GM19372 (cell line): ENCODE results near the gene EXO5.
"Not testable (repeated sequence)": the region's sequence is repeated elsewhere in the genome, so short reads cannot be mapped to it uniquely, and the experiment has no call there.

Experiments used
- ATAC-seq: cut with Tn5 transposase; IDR thresholded peaks from one replicate; pipeline ENCODE4 v1.9.1; 2021; ENCODE audit warnings: mild to moderate bottlenecking, low read depth, moderate library complexity; ENCODE audit not compliant: unreplicated experiment

The EXO5 gene

GRCh38 chr1:40539338-40539737, 30.8 kb downstream of the EXO5 start:
- no peak for ATAC-seq

GRCh38 chr1:40546957-40547356, 38.4 kb downstream of the EXO5 start:
- ATAC-seq, result no peak

GRCh38 chr1:40553017-40553416, 44.5 kb downstream of the EXO5 start:
- ATAC-seq, result no peak

GRCh38 chr1:40554807-40555206, 46.2 kb downstream of the EXO5 start:
- not testable (repeated sequence) for ATAC-seq

GRCh38 chr1:40556121-40556520, 47.6 kb downstream of the EXO5 start:
- ATAC-seq, result no peak

GRCh38 chr1:40558241-40558640, 49.7 kb downstream of the EXO5 start:
- ATAC-seq, result not testable (repeated sequence)

- no peak for ATAC-seq
Observed at GRCh38 chr1:40562185-40562584, 53.6 kb downstream of the EXO5 start.

- no peak for ATAC-seq
Observed at GRCh38 chr1:40563266-40563665, 54.7 kb downstream of the EXO5 start.

GRCh38 chr1:40564506-40564905, 55.9 kb downstream of the EXO5 start:
- no peak for ATAC-seq

GRCh38 chr1:40564913-40565312, 56.3 kb downstream of the EXO5 start:
- no peak for ATAC-seq
